ENCODE data around the gene MPHOSPH6. TPM values are rescaled to one million over a fixed set of nuclear protein-coding genes. Genes with fewer than 3 reads are reported as not detected.
A peak's percentile ranks its signal among the peaks of the same experiment; 100 is the strongest.

Gene MPHOSPH6
- total RNA-seq, 4 donors from 2014 or later = 35.3 to 73.5 (median 51.9) TPM

DNA sequence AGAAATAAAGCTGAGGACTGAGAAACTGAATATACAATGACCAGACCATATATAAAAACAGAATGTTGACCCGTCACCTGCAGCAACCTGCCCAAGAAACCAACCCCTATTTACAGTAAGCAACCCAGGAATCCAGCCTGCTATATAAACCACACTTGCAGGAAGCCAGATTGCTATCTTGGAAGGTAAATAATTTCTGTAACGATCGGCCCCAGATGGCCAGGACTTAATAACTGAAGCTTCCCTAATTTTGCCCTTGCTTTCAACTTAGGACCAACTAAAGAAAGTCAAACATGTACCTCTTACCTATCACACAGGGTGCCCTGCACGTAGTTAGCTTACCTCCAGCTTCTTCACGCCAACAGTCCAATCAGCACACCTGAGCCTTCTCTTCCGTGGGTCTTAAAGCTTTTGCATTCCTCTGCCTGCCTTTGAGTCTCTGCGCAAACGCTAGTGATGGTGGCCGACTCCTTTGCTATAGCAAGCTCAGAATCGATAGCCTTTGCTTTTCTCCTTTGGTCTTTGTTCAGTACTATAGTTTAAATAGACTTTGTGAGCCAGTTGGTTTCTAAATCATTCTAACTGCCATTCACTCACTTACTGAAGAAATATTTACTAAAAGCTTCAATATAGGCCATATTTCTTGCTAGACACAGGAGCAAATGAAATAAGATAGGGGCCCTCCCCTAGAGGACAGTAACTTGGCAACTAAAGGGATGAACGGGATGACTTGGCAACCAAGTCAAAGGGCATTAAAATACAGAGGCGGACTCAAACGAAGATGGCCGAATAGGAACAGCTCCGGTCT is 31.3 kb downstream of the MPHOSPH6 start:
- no peak for DNase-seq
- intact Hi-C loops (cut with DNase I) = no loop called here
- Histone ChIP-seq H3K4me3 (peak overlapping the region; percentile 15 to 51 (median 34)), H3K36me3 (no peaks in the 10 kb centered on the region), H3K27ac (peak overlapping the region in 3 of 4 donors; percentile 58 to 66 (median 59)), H3K9me3 (no peaks in the 10 kb centered on the region), H3K4me1 (no peaks in the 10 kb centered on the region), H3K27me3 (no peaks in the 10 kb centered on the region)
- TF ChIP-seq POLR2A (IDR thresholded peaks at IDR 0.05) = no peak
- TF ChIP-seq, protein P1, sequence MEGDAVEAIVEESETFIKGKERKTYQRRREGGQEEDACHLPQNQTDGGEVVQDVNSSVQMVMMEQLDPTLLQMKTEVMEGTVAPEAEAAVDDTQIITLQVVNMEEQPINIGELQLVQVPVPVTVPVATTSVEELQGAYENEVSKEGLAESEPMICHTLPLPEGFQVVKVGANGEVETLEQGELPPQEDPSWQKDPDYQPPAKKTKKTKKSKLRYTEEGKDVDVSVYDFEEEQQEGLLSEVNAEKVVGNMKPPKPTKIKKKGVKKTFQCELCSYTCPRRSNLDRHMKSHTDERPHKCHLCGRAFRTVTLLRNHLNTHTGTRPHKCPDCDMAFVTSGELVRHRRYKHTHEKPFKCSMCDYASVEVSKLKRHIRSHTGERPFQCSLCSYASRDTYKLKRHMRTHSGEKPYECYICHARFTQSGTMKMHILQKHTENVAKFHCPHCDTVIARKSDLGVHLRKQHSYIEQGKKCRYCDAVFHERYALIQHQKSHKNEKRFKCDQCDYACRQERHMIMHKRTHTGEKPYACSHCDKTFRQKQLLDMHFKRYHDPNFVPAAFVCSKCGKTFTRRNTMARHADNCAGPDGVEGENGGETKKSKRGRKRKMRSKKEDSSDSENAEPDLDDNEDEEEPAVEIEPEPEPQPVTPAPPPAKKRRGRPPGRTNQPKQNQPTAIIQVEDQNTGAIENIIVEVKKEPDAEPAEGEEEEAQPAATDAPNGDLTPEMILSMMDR (IDR thresholded peaks at IDR 0.05) = no peak
- WGBS, 2 donors = 75 to 84% methylated on average over 15 of the region's 15 CpGs

DNA sequence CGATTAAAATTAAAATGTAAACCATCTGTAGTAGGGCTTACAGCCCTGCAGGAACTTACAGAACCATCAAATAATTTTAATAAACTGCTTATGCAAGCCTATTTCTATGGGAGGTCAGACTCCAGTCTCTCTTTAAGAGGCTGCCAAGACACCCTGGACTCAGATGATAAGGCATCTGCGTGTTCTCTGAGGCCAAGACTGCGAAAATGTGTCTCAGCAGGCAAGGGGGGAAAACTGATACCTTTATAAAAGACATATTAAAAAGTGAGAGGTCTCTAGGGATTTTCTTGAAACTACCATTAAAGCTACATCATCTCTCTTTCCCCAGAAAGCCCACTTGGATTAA is 32.2 kb downstream of the MPHOSPH6 start:
- intact Hi-C loops (cut with DNase I) = no loop called here
- H3K36me3 ChIP-seq = no peaks in the 10 kb centered on the region
- no peak overlapping the region for H3K27ac ChIP-seq
- TF ChIP-seq POLR2A (IDR thresholded peaks at IDR 0.05) = no peak
- WGBS, 2 donors = 71 to 97% methylated on average over 3 of the region's 3 CpGs
- no peak overlapping the region for H3K4me3 ChIP-seq
- H3K4me1 ChIP-seq = no peaks in the 10 kb centered on the region
- no peak for DNase-seq
- H3K9me3 ChIP-seq = no peaks in the 10 kb centered on the region
- H3K27me3 ChIP-seq = no peaks in the 10 kb centered on the region

DNA sequence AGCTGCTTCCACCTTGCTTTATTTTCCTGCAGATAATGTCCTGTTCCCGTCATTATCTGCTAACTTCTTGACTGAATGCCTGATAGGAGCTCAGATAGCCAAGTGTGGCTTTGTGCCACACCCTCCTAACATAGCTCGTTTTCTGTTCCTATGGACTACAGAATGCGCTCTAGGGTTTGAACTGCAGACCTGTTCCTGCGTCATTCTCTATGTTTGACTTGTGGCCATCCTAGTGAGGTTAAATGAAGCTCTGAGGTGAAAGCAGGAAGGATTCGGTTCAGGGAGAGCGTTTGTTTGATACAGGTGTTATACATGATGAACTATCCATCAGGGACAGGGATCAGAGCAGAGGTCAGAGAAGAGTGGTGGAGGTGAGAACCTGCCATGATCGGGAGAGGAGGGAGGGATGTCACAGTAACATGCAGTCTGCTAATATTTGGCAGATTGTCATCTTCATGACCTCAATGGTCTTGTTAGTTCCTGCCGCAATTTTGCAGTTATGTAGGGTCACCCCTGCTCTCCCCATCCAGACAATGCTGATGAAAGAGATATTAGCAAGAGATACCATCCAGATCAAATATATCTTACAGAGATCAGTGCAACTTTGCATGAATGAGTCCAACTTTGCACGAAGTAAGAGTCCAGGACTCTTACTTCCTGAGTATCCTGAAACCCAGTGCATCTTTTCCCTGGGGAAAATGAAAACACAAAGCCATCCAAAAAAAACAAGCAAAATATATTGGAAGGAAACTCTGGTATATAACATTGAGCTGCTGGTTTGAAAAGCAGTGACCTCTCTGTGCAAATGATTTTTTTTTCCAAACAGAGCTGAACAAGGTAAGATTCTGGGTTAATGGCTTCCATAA is 32.8 kb downstream of the MPHOSPH6 start:
- Histone ChIP-seq H3K9me3 (no peaks in the 10 kb centered on the region), H3K27ac (no peak overlapping the region), H3K4me1 (no peaks in the 10 kb centered on the region), H3K36me3 (no peaks in the 10 kb centered on the region), H3K4me3 (no peak overlapping the region), H3K27me3 (no peaks in the 10 kb centered on the region)
- TF ChIP-seq, protein P1 (IDR thresholded peaks at IDR 0.05) = no peak
- no peak for TF ChIP-seq POLR2A (IDR thresholded peaks at IDR 0.05)
- no peak for DNase-seq
- 75 to 77% methylated on average over 7 of the region's 9 CpGs for WGBS, 2 donors
- intact Hi-C loops (cut with DNase I) = no loop called here

DNA sequence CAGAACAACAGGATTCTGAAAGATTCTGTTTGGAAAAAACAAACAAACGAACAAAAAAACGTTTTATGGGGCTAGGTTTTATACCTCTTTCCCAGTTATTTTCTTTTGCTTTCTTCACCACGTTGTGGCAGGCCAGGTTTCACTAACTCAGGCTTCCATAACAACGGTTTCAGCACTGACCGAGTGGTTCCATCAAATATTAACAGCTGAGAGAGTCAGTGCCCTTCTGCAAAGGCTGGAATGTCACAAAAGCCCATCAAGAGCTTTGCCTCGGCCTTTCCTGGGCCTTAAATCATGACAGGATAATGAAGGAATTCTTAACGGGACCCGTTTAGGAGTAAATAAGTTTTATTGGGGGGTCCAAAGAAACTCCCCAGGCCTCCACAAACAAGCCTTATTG is 34.2 kb downstream of the MPHOSPH6 start:
- no peaks in the 10 kb centered on the region for H3K4me1 ChIP-seq
- 73 to 78% methylated on average over 8 of the region's 8 CpGs for WGBS, 2 donors
- intact Hi-C loops (cut with DNase I) = no loop called here
- TF ChIP-seq, protein P1 (IDR thresholded peaks at IDR 0.05) = no peak
- TF ChIP-seq POLR2A (IDR thresholded peaks at IDR 0.05) = no peak
- no peak for DNase-seq
- H3K27me3 ChIP-seq = no peaks in the 10 kb centered on the region
- no peaks in the 10 kb centered on the region for H3K9me3 ChIP-seq
- H3K36me3 ChIP-seq = no peaks in the 10 kb centered on the region
- no peak overlapping the region for H3K27ac ChIP-seq
- H3K4me3 ChIP-seq = no peak overlapping the region

DNA sequence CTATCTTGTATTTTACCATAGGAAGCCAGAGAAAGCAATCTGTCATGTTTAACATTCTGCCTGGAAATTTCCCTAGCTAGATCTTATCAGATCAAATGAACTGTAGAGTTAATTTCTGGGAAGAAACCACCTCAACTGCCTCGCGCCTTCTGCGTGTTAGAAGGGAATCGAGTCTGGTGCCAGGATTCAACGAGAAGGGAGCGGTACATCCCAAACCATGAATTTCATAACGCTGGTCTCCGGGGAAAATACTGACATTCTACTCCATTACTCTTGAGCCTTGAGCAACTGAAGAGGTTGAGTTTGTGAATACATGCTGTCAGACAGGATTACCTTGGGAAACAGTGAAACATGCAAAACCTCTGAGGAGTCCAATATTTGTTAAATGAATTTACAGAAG is 35.2 kb downstream of the MPHOSPH6 start:
- Histone ChIP-seq H3K27ac (no peak overlapping the region), H3K4me3 (no peak overlapping the region), H3K27me3 (no peaks in the 10 kb centered on the region), H3K36me3 (no peaks in the 10 kb centered on the region), H3K9me3 (no peaks in the 10 kb centered on the region), H3K4me1 (no peaks in the 10 kb centered on the region)
- intact Hi-C loops (cut with DNase I) = no loop called here
- WGBS, 2 donors = 92 to 93% methylated on average over 8 of the region's 8 CpGs
- no peak for TF ChIP-seq POLR2A (IDR thresholded peaks at IDR 0.05)
- TF ChIP-seq, protein P1 (IDR thresholded peaks at IDR 0.05) = no peak
- DNase-seq = no peak
